Left lung (tissue), 10 donors: Measurements from ENCODE around the gene MTG1. TPM values are rescaled to one million over a fixed set of nuclear protein-coding genes. Genes with fewer than 3 reads are reported as not detected.

Experiments
- ATAC-seq: fragments of 200-7000 bp; cut with Tn5 transposase; one replicate; pipeline ENCODE4 v1.9.1; 2020; ENCODE audit warnings: moderate library complexity
- DNase-seq, 4 donors: peaks; one replicate each; pipeline ENCODE4 v3.0.0-alpha.2; 2013 to 2020
- H3K27ac ChIP-seq, 2 donors: fragments of 200-600 bp; sonication (generic) in 1 of 2; one replicate each; pipeline versions ENCODE4 v1.5.0 to v1.8.0; 2020 to 2021
- H3K27me3 ChIP-seq, 2 donors: fragments of 200-600 bp; sonication (generic) in 1 of 2; one replicate each; pipeline versions ENCODE4 v1.5.0 to v1.8.0; 2020 to 2021
- H3K36me3 ChIP-seq, 2 donors: fragments of 200-600 bp; sonication (generic) in 1 of 2; one replicate each; pipeline versions ENCODE4 v1.5.0 to v1.8.0; 2020 to 2021
- H3K4me1 ChIP-seq, 2 donors: fragments of 200-600 bp; one replicate each; pipeline ENCODE4 v1.8.0; 2021
- H3K4me3 ChIP-seq, 2 donors: fragments of 200-600 bp; sonication (generic) in 1 of 2; one replicate each; pipeline versions ENCODE4 v1.5.0 to v1.8.0; 2020 to 2021; ENCODE audit warnings: mild to moderate bottlenecking in 1 of 2
- H3K9me3 ChIP-seq, 2 donors: fragments of 200-600 bp; sonication (generic) in 1 of 2; one replicate each; pipeline versions ENCODE4 v1.5.0 to v1.8.0; 2020 to 2021
- CTCF ChIP-seq, 2 donors: fragments of 200-600 bp; sonication (generic) in 1 of 2; IDR thresholded peaks; one replicate each; pipeline versions ENCODE4 v1.5.0 to v1.8.0; 2021; ENCODE audit warnings: antibody characterized with exemption in 2 of 2
- intact Hi-C, 2 donors: fragments of 100-400 bp; cut with DNase I; formaldehyde crosslinking; loops; one replicate each; pipeline versions ENCODE4 v1.11.2 to v1.14.2; 2022
- polyA plus RNA-seq, 6 donors: library from polyadenylated mRNA; unstranded; fragments of 120-200 nt; gene quantifications; one replicate each; pipeline ENCODE4 v1.2.1, GENCODE V29; 2013; ENCODE audit not compliant: insufficient read length in 6 of 6
- total RNA-seq, 2 donors: library from RNA; stranded (reverse); fragmentation: NEBNext Ultra II Directional; extraction: Animal tissue kit (Norgen Biotek cat#: 25700); gene quantifications; one replicate each; pipeline ENCODE4 v1.2.1, GENCODE V29; 2021
- donor health status: DM: no; HTN: yes; CAD: no.
- donor health status: DM: no; HTN: no; CAD: no.

Gene MTG1
- total and polyA plus RNA-seq, 8 donors, result 31.5 to 75.1 (median 60.3) TPM

- TF ChIP-seq CTCF (IDR thresholded peaks at IDR 0.05), result no peak
- DNase-seq (peak in 1 of 4 donors; percentile 63), ATAC-seq (no peak)
- no peaks in the 10 kb centered on the region for H3K9me3 ChIP-seq
- H3K4me3 ChIP-seq, result no peak overlapping the region
- intact Hi-C loops, result no loop called here
- peaks cover 5 to 92% of the 10 kb centered on the region in 2 donors for H3K27me3 ChIP-seq
- no peak overlapping the region for H3K27ac ChIP-seq
- no peaks in the 10 kb centered on the region for H3K36me3 ChIP-seq
- H3K4me1 ChIP-seq, result no peaks in the 10 kb centered on the region
Measured at GRCh38 chr10:133347710-133348517, 46.0 kb upstream of the MTG1 start.

GRCh38 chr10:133349160-133349568 is 44.8 kb upstream of the MTG1 start:
- H3K27ac ChIP-seq, result no peak overlapping the region
- intact Hi-C loops, result no loop called here
- no peaks in the 10 kb centered on the region for H3K4me1 ChIP-seq
- H3K4me3 ChIP-seq, result no peak overlapping the region
- no peak for DNase-seq
- no peaks in the 10 kb centered on the region for H3K9me3 ChIP-seq
- peaks cover 5 to 81% of the 10 kb centered on the region in 2 donors for H3K27me3 ChIP-seq
- no peak for ATAC-seq
- no peaks in the 10 kb centered on the region for H3K36me3 ChIP-seq
- TF ChIP-seq CTCF (IDR thresholded peaks at IDR 0.05), result no peak

DNA sequence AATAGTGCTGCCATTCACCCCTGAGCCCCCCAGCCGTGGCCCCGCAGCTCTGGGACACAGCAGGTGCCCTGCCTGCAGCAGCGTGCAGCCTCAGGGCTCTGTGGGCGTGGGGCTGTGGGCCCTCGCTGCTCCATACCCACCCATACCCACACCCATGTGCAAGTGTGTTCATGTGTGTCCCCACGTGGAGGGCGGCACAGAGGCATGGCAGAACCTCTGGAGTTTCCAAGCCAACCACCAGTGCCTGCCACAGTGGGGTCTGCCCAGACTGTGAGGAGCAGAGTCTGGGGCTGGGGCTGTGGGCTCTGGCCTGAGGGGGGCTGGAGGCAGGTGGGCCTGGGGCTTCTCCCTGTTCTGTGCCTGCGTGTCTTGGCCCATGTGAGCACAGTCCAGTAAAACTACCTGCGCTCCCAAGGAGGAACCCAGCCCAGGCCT is 44.4 kb upstream of the MTG1 start:
- no peak for TF ChIP-seq CTCF (IDR thresholded peaks at IDR 0.05)
- intact Hi-C loops, result no loop called here
- H3K27ac ChIP-seq, result no peak overlapping the region
- peak in 1 of 4 donors; percentile 70 for DNase-seq
- no peaks in the 10 kb centered on the region for H3K4me1 ChIP-seq
- H3K36me3 ChIP-seq, result peaks cover 0 to under 1% of the 10 kb centered on the region in 2 donors
- H3K4me3 ChIP-seq, result no peak overlapping the region
- no peaks in the 10 kb centered on the region for H3K9me3 ChIP-seq
- H3K27me3 ChIP-seq, result peaks cover 5 to 76% of the 10 kb centered on the region in 2 donors
- ATAC-seq, result no peak

DNA sequence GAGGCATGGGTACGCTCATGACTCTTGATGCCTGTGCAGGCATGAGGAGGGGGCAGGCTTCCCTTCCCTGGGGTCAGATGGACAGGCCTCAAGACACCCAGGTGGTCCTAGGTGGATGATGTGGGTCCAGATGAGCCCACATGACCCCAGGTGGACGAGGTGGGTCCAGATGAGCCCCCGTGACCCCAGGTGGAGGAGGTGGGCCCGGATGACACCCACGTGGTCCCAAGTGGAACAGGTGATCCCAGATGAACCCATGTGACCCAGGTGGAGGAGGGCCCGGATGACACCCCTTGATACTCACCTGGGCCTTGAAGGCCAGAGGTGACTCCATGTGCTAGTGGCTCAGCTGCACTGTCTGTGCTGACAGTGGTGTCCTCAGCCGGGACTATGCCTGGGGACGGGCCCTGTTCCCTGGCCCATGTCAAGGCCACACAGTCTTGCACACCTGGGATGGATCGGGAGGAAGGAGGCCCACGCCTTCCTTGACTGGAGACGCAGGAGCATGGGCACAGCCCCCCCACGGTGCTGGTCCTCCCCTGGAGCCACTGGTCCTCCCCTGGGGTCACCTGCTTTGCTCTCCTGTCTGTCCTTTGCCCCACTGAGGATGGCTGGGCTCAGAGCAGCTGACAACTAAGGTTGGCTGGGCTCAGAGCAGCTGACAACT is 43.5 kb upstream of the MTG1 start:
- Histone ChIP-seq H3K27ac (no peak overlapping the region), H3K9me3 (no peaks in the 10 kb centered on the region)
- peak in 1 of 4 donors; percentile 47 for DNase-seq

More for the DNA sequence above, 43.5 kb upstream of the MTG1 start:
- peaks cover 5 to 68% of the 10 kb centered on the region in 2 donors for H3K27me3 ChIP-seq
- intact Hi-C loops, result no loop called here
- no peak for TF ChIP-seq CTCF (IDR thresholded peaks at IDR 0.05)
- H3K4me1 ChIP-seq, result no peaks in the 10 kb centered on the region
- no peak overlapping the region for H3K4me3 ChIP-seq
- ATAC-seq, result no peak
- H3K36me3 ChIP-seq, result peaks cover 0 to 8% of the 10 kb centered on the region in 2 donors
